Kidney epithelial cell (primary cell): ENCODE data around the gene RPS19. TPM values are rescaled to one million over a fixed set of nuclear protein-coding genes. Genes with fewer than 3 reads are reported as not detected.

Source experiments
- DNase-seq: peaks from one replicate; pipeline ENCODE4 v3.0.0-alpha.2; 2010; ENCODE audit warnings: low read depth
- H3K27me3 ChIP-seq: 2 replicates; pipeline ENCODE4 v1.6.0; 2011; ENCODE audit warnings: low read length; ENCODE audit not compliant: control insufficient read depth, insufficient read depth
- H3K36me3 ChIP-seq: 2 replicates; pipeline ENCODE4 v1.5.1; 2011; ENCODE audit warnings: low read length; ENCODE audit not compliant: control insufficient read depth, insufficient read depth
- H3K4me3 ChIP-seq: 2 replicates; pipeline ENCODE4 v1.5.1; 2011; ENCODE audit warnings: low read depth, mild to moderate bottlenecking, control low read depth, low read length
- CTCF ChIP-seq: IDR thresholded peaks from 2 replicates; pipeline ENCODE4 v1.5.1; 2011; ENCODE audit warnings: mild to moderate bottlenecking, moderate library complexity, low read length, control low read depth, inconsistent platforms; ENCODE audit not compliant: insufficient read depth, poor library complexity, severe bottlenecking
- total RNA-seq: library from RNA; depleted of rRNA; stranded (reverse); fragments of >200 nt; gene quantifications from 2 replicates; pipeline ENCODE4 v1.2.3, GENCODE V29; 2015

The RPS19 gene
- total RNA-seq, 1 donor from 2014 or later, result 1,699 TPM

- Histone ChIP-seq H3K36me3 (no peaks in the 10 kb centered on the region), H3K27me3 (peaks cover 13% of the 10 kb centered on the region), H3K4me3 (no peak overlapping the region)
- no peak for TF ChIP-seq CTCF
- DNase-seq, result no peak
Measured at GRCh38 chr19:41906271-41906670, 46.2 kb downstream of the RPS19 start.

- no peak for DNase-seq
- H3K27me3 ChIP-seq, result peaks cover 22% of the 10 kb centered on the region
- H3K4me3 ChIP-seq, result no peak overlapping the region
- no peaks in the 10 kb centered on the region for H3K36me3 ChIP-seq
- no peak for TF ChIP-seq CTCF
Measured at GRCh38 chr19:41906916-41907680, 47.0 kb downstream of the RPS19 start.

GRCh38 chr19:41907994-41908615 lies 48.0 kb downstream of the RPS19 start:
- Histone ChIP-seq H3K27me3 (peaks cover 32% of the 10 kb centered on the region), H3K4me3 (no peak overlapping the region), H3K36me3 (no peaks in the 10 kb centered on the region)
- DNase-seq, result no peak
- TF ChIP-seq CTCF, result no peak

- no peak for TF ChIP-seq CTCF
- no peak for DNase-seq
- H3K27me3 ChIP-seq, result peaks cover 40% of the 10 kb centered on the region
- H3K36me3 ChIP-seq, result no peaks in the 10 kb centered on the region
- no peak overlapping the region for H3K4me3 ChIP-seq
Measured at GRCh38 chr19:41908724-41909464, 48.8 kb downstream of the RPS19 start.

GRCh38 chr19:41909706-41910105 lies 49.7 kb downstream of the RPS19 start:
- Histone ChIP-seq H3K4me3 (no peak overlapping the region), H3K27me3 (peaks cover 45% of the 10 kb centered on the region), H3K36me3 (no peaks in the 10 kb centered on the region)
- no peak for TF ChIP-seq CTCF
- no peak for DNase-seq
